SU-DHL-6 (cell line): Measurements from ENCODE around the gene BTBD9.

Experiments
- H2AFZ ChIP-seq: fragments of 200-600 bp; sonication (generic); 2 replicates; pipeline ENCODE4 v1.6.1; 2014; ENCODE audit warnings: low read depth, mild to moderate bottlenecking, moderate library complexity, mixed read lengths, antibody characterized with exemption, low read length; ENCODE audit not compliant: severe bottlenecking
- H3F3A ChIP-seq: fragments of 200-600 bp; shearing (Covaris generic); 2 replicates; pipeline ENCODE4 v1.6.0; 2016; ENCODE audit warnings: antibody characterized with exemption, mild to moderate bottlenecking; ENCODE audit not compliant: insufficient read depth
- H3K27ac ChIP-seq: fragments of 200-600 bp; sonication (generic); 2 replicates; pipeline ENCODE4 v1.5.1; 2016; ENCODE audit warnings: low read depth, mild to moderate bottlenecking, low read length, moderate library complexity, mixed read lengths
- H3K27me3 ChIP-seq: fragments of 200-600 bp; sonication (generic), shearing (Covaris generic); 2 replicates; pipeline ENCODE4 v1.6.0; 2014; ENCODE audit warnings: mild to moderate bottlenecking, low read length
- H3K36me3 ChIP-seq: fragments of 200-600 bp; sonication (generic); 2 replicates; pipeline ENCODE4 v1.6.1; 2014; ENCODE audit warnings: mild to moderate bottlenecking, low read length, mixed read lengths
- H3K4me2 ChIP-seq: fragments of 300-600, 200-600 bp; shearing (Covaris generic), sonication (generic); 2 replicates; pipeline ENCODE4 v1.6.0; 2014; ENCODE audit warnings: low read length, low read depth, mild to moderate bottlenecking; ENCODE audit not compliant: poor library complexity, severe bottlenecking
- H3K4me3 ChIP-seq: fragments of 200-600 bp; sonication (generic); 2 replicates; pipeline ENCODE4 v1.5.1; 2014; ENCODE audit warnings: antibody characterized with exemption, low read length, mild to moderate bottlenecking, mixed read lengths; ENCODE audit not compliant: insufficient read depth, poor library complexity, severe bottlenecking
- H3K79me2 ChIP-seq: fragments of 200-600 bp; sonication (generic); 2 replicates; pipeline ENCODE4 v1.6.1; 2014; ENCODE audit warnings: mild to moderate bottlenecking, low read length, moderate library complexity; ENCODE audit not compliant: insufficient read depth
- H3K9ac ChIP-seq: fragments of 200-600 bp; sonication (generic); 2 replicates; pipeline ENCODE4 v1.7.0; 2014; ENCODE audit warnings: mild to moderate bottlenecking, low read length
- H3K9me2 ChIP-seq: fragments of 200-600 bp; sonication (generic); replicated peaks from 2 replicates; pipeline ENCODE4 v1.6.1; 2014; ENCODE audit warnings: low read length; ENCODE audit not compliant: insufficient read depth
- H3K9me3 ChIP-seq: fragments of 200-600 bp; sonication (generic); 2 replicates; pipeline ENCODE4 v1.6.1; 2014; ENCODE audit warnings: low read length, mixed read lengths; ENCODE audit not compliant: insufficient read depth
- H4K20me1 ChIP-seq: fragments of 200-600 bp; sonication (generic); 2 replicates; pipeline ENCODE4 v1.6.1; 2014; ENCODE audit warnings: low read depth, mild to moderate bottlenecking, antibody characterized with exemption, low read length, moderate library complexity, mixed read lengths
- CTCF ChIP-seq: fragments of 200-600 bp; sonication (generic); IDR thresholded peaks from one replicate; pipeline ENCODE4 v1.5.1; 2017; ENCODE audit warnings: antibody characterized with exemption, mild to moderate bottlenecking, low read length, moderate library complexity; ENCODE audit not compliant: insufficient read depth, poor library complexity, severe bottlenecking
- EZH2phosphoT487 ChIP-seq: fragments of 200-600 bp; sonication (generic), shearing (Covaris generic); conservative IDR thresholded peaks from 2 replicates; pipeline ENCODE4 v1.6.1; 2018; ENCODE audit warnings: mild to moderate bottlenecking, antibody characterized with exemption, low read length, moderate library complexity, mixed read lengths

BTBD9 gene

GRCh38 chr6:38225766-38226165 is 414.0 kb downstream of the BTBD9 start:
- Histone ChIP-seq H3K36me3 (no peaks in the 10 kb centered on the region), H3K27me3 (no peaks in the 10 kb centered on the region), H3K9me3 (no peaks in the 10 kb centered on the region), H3K4me2 (no peak overlapping the region), H3K79me2 (no peaks in the 10 kb centered on the region), H4K20me1 (no peaks in the 10 kb centered on the region), H3K9ac (no peak overlapping the region), H3F3A (no peaks in the 10 kb centered on the region), H2AFZ (no peak overlapping the region), H3K27ac (no peak overlapping the region), H3K9me2 (no peaks in the 10 kb centered on the region), H3K4me3 (no peak overlapping the region)
- TF ChIP-seq CTCF (no peak), EZH2phosphoT487 (no peak)

GRCh38 chr6:38221251-38221650 is 418.5 kb downstream of the BTBD9 start:
- no peaks in the 10 kb centered on the region for H3F3A ChIP-seq
- no peak overlapping the region for H3K4me3 ChIP-seq
- H3K9me3 ChIP-seq = no peaks in the 10 kb centered on the region
- no peak overlapping the region for H3K4me2 ChIP-seq
- no peaks in the 10 kb centered on the region for H3K36me3 ChIP-seq
- H3K27me3 ChIP-seq = no peaks in the 10 kb centered on the region
- no peaks in the 10 kb centered on the region for H3K9me2 ChIP-seq
- no peaks in the 10 kb centered on the region; the same call in 1 of the 2 replicates for H4K20me1 ChIP-seq
- H2AFZ ChIP-seq = no peak overlapping the region
- H3K79me2 ChIP-seq = no peaks in the 10 kb centered on the region
- no peak overlapping the region for H3K27ac ChIP-seq
- TF ChIP-seq EZH2phosphoT487 (no peak), CTCF (no peak)
- H3K9ac ChIP-seq = no peak overlapping the region

- H3K79me2 ChIP-seq = no peaks in the 10 kb centered on the region
- H3K4me3 ChIP-seq = no peak overlapping the region
- no peaks in the 10 kb centered on the region; the same call in 1 of the 2 replicates for H4K20me1 ChIP-seq
- H3F3A ChIP-seq = no peaks in the 10 kb centered on the region
- no peak for TF ChIP-seq EZH2phosphoT487
- TF ChIP-seq CTCF = no peak
- H3K9me2 ChIP-seq = no peaks in the 10 kb centered on the region
- H2AFZ ChIP-seq = no peak overlapping the region
- no peak overlapping the region for H3K9ac ChIP-seq
- H3K9me3 ChIP-seq = no peaks in the 10 kb centered on the region
- H3K27ac ChIP-seq = no peak overlapping the region
- H3K4me2 ChIP-seq = no peak overlapping the region
- no peaks in the 10 kb centered on the region for H3K36me3 ChIP-seq
- H3K27me3 ChIP-seq = no peaks in the 10 kb centered on the region
Observed at GRCh38 chr6:38220069-38220723, 419.5 kb downstream of the BTBD9 start.
